ENCODE results near the gene HPCAL1.

DNA sequence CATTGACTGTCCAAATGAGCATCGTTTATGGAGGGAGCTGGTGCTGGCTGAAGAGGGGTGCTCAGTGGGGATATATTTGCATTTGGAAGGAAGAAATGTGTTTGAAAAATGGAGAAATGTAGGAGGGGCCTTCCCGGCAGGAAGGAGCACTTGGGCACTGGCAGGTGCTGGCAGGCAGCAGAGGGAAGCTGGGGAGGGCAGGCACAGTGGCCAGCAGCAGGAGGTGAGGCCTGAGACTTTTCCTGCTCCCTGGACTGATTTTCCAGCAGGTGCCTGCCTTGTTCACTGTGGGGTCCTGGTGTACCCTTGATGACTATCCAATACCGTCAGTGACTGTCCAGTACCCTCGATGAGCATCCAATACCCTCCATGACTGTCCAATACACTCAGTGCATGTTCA lies 20.8 kb upstream of the HPCAL1 start:
- TF ChIP-seq, protein P1, sequence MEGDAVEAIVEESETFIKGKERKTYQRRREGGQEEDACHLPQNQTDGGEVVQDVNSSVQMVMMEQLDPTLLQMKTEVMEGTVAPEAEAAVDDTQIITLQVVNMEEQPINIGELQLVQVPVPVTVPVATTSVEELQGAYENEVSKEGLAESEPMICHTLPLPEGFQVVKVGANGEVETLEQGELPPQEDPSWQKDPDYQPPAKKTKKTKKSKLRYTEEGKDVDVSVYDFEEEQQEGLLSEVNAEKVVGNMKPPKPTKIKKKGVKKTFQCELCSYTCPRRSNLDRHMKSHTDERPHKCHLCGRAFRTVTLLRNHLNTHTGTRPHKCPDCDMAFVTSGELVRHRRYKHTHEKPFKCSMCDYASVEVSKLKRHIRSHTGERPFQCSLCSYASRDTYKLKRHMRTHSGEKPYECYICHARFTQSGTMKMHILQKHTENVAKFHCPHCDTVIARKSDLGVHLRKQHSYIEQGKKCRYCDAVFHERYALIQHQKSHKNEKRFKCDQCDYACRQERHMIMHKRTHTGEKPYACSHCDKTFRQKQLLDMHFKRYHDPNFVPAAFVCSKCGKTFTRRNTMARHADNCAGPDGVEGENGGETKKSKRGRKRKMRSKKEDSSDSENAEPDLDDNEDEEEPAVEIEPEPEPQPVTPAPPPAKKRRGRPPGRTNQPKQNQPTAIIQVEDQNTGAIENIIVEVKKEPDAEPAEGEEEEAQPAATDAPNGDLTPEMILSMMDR (IDR thresholded peaks at IDR 0.05) = no peak
- TF ChIP-seq POLR2A (IDR thresholded peaks at IDR 0.05) = no peak
